Measurements from ENCODE around the gene SLC44A1. TPM values are rescaled to one million over a fixed set of nuclear protein-coding genes. Genes with fewer than 3 reads are reported as not detected.

Gene SLC44A1
- total RNA-seq, 1 donor from 2014 or later, result 48.7 TPM

GRCh38 chr9:105415662-105415980, 171.2 kb downstream of the SLC44A1 start:
- Mint-ChIP-seq H3K9me3 (ENCODE audit: low read depth) (peaks cover 13% of the 10 kb centered on the region), H3K4me3 (ENCODE audit: low read depth) (no peak overlapping the region), H3K4me1 (ENCODE audit: low read depth) (peaks cover 26% of the 10 kb centered on the region), H3K27ac (no peak overlapping the region), H3K36me3 (ENCODE audit: insufficient read depth) (no peaks in the 10 kb centered on the region), H3K27me3 (no peaks in the 10 kb centered on the region)
- TF ChIP-seq CTCF (IDR thresholded peaks at IDR 0.05; ENCODE audit: unreplicated experiment), result no peak
- DNase-seq (ENCODE audit: low spot score, unreplicated experiment), result no peak

GRCh38 chr9:105416840-105417239, 172.4 kb downstream of the SLC44A1 start:
- peaks cover 3% of the 10 kb centered on the region for H3K9me3 Mint-ChIP-seq (ENCODE audit: low read depth)
- H3K4me3 Mint-ChIP-seq (ENCODE audit: low read depth), result no peak overlapping the region
- H3K27me3 Mint-ChIP-seq, result no peaks in the 10 kb centered on the region
- H3K4me1 Mint-ChIP-seq (ENCODE audit: low read depth), result peaks cover 26% of the 10 kb centered on the region
- no peak for DNase-seq (ENCODE audit: low spot score, unreplicated experiment)
- TF ChIP-seq CTCF (IDR thresholded peaks at IDR 0.05; ENCODE audit: unreplicated experiment), result no peak
- no peaks in the 10 kb centered on the region for H3K36me3 Mint-ChIP-seq (ENCODE audit: insufficient read depth)
- no peak overlapping the region for H3K27ac Mint-ChIP-seq

GRCh38 chr9:105418588-105419500, 174.4 kb downstream of the SLC44A1 start:
- no peaks in the 10 kb centered on the region for H3K9me3 Mint-ChIP-seq (ENCODE audit: low read depth)
- H3K4me1 Mint-ChIP-seq (ENCODE audit: low read depth), result peaks cover 21% of the 10 kb centered on the region
- no peak for DNase-seq (ENCODE audit: low spot score, unreplicated experiment)
- H3K27ac Mint-ChIP-seq, result peak overlapping the region; percentile 86
- TF ChIP-seq CTCF (IDR thresholded peaks at IDR 0.05; ENCODE audit: unreplicated experiment), result no peak
- H3K27me3 Mint-ChIP-seq, result no peaks in the 10 kb centered on the region
- H3K36me3 Mint-ChIP-seq (ENCODE audit: insufficient read depth), result no peaks in the 10 kb centered on the region
- H3K4me3 Mint-ChIP-seq (ENCODE audit: low read depth), result no peak overlapping the region

- DNase-seq (ENCODE audit: low spot score, unreplicated experiment), result no peak
Observed at GRCh38 chr9:105419816-105420597, 175.6 kb downstream of the SLC44A1 start.

More at GRCh38 chr9:105419816-105420597, 175.6 kb downstream of the SLC44A1 start:
- no peak for TF ChIP-seq CTCF (IDR thresholded peaks at IDR 0.05; ENCODE audit: unreplicated experiment)
- Mint-ChIP-seq H3K36me3 (ENCODE audit: insufficient read depth) (no peaks in the 10 kb centered on the region), H3K9me3 (ENCODE audit: low read depth) (no peaks in the 10 kb centered on the region), H3K27ac (no peak overlapping the region), H3K4me1 (ENCODE audit: low read depth) (peaks cover 18% of the 10 kb centered on the region), H3K27me3 (no peaks in the 10 kb centered on the region), H3K4me3 (ENCODE audit: low read depth) (no peak overlapping the region)
